ENCODE measurements around the gene UIMC1. TPM values are rescaled to one million over a fixed set of nuclear protein-coding genes. Genes with fewer than 3 reads are reported as not detected.

Gene UIMC1
- total RNA-seq, 4 donors from 2014 or later: 18.2 to 31.0 (median 29.2) TPM

GRCh38 chr5:176880366-176881020 is 126.1 kb downstream of the UIMC1 start:
- 88% methylated on average over 26 of the region's 26 CpGs for WGBS, 2 donors
- H3K4me3 ChIP-seq (ENCODE audit: low read depth, poor library complexity, severe bottlenecking): no peak overlapping the region
- no peak for TF ChIP-seq POLR2A (IDR thresholded peaks at IDR 0.05)
- TF ChIP-seq CTCF (IDR thresholded peaks at IDR 0.05): no peak
- intact Hi-C loops (cut with DNase I; ENCODE audit: low total_unique reads): no loop called here
- DNase-seq (ENCODE audit: low spot score in 2 of 2): peak in 1 of 2 donors; percentile 78

GRCh38 chr5:176879663-176880361 is 126.8 kb downstream of the UIMC1 start:
- intact Hi-C loops (cut with DNase I; ENCODE audit: low total_unique reads): no loop called here
- H3K4me3 ChIP-seq (ENCODE audit: low read depth, poor library complexity, severe bottlenecking): no peak overlapping the region
- TF ChIP-seq POLR2A (IDR thresholded peaks at IDR 0.05) (no peak), CTCF (IDR thresholded peaks at IDR 0.05) (no peak)
- no peak for DNase-seq (ENCODE audit: low spot score in 2 of 2)
- 66 to 77% methylated on average over 18 to 22 of the region's 23 CpGs for WGBS, 2 donors

GRCh38 chr5:176878906-176879662 is 127.5 kb downstream of the UIMC1 start:
- WGBS, 2 donors: 82 to 88% methylated on average over 17 to 20 of the region's 23 CpGs
- intact Hi-C loops (cut with DNase I; ENCODE audit: low total_unique reads): no loop called here

GRCh38 chr5:176878463-176878862 is 128.1 kb downstream of the UIMC1 start:
- no peak overlapping the region for H3K4me3 ChIP-seq (ENCODE audit: low read depth, poor library complexity, severe bottlenecking)
- WGBS, 2 donors: 80 to 85% methylated on average over 12 of the region's 12 CpGs
- no peak for DNase-seq (ENCODE audit: low spot score in 2 of 2)
- intact Hi-C loops (cut with DNase I; ENCODE audit: low total_unique reads): no loop called here
- TF ChIP-seq CTCF (IDR thresholded peaks at IDR 0.05) (no peak), POLR2A (IDR thresholded peaks at IDR 0.05) (no peak)

More at GRCh38 chr5:176878906-176879662, 127.5 kb downstream of the UIMC1 start:
- no peak for DNase-seq (ENCODE audit: low spot score in 2 of 2)
- TF ChIP-seq POLR2A (IDR thresholded peaks at IDR 0.05): no peak
- TF ChIP-seq CTCF (IDR thresholded peaks at IDR 0.05): no peak
- H3K4me3 ChIP-seq (ENCODE audit: low read depth, poor library complexity, severe bottlenecking): no peak overlapping the region

GRCh38 chr5:176877793-176878331 is 128.7 kb downstream of the UIMC1 start:
- no peak overlapping the region for H3K4me3 ChIP-seq (ENCODE audit: low read depth, poor library complexity, severe bottlenecking)
- intact Hi-C loops (cut with DNase I; ENCODE audit: low total_unique reads): no loop called here
- 47 to 78% methylated on average over 5 to 19 of the region's 21 CpGs for WGBS, 2 donors
- DNase-seq (ENCODE audit: low spot score in 2 of 2): no peak
- TF ChIP-seq CTCF (IDR thresholded peaks at IDR 0.05) (no peak), POLR2A (IDR thresholded peaks at IDR 0.05) (no peak)

Data from lower leg skin (tissue), 4 donors.